Ovary (tissue), 9 donors: ENCODE data around the gene GIMAP8. TPM values are rescaled to one million over a fixed set of nuclear protein-coding genes. Genes with fewer than 3 reads are reported as not detected.
A peak's percentile ranks its signal among the peaks of the same experiment; 100 is the strongest.

ENCODE experiments used
- DNase-seq, 5 donors: peaks; one replicate each; pipeline ENCODE4 v3.0.0-alpha.2; 2019 to 2020
- H3K27ac ChIP-seq, 2 donors: fragments of 200-600 bp; one replicate each; pipeline versions ENCODE4 v1.5.1 to v1.8.0; 2019 to 2022
- H3K27me3 ChIP-seq: fragments of 200-600 bp; one replicate; pipeline ENCODE4 v1.8.0; 2022
- H3K36me3 ChIP-seq: fragments of 200-600 bp; sonication (generic); one replicate; pipeline ENCODE4 v1.5.1; 2019
- H3K4me1 ChIP-seq: one replicate; pipeline ENCODE4 v1.8.1; 2013; ENCODE audit warnings: mild to moderate bottlenecking, moderate library complexity; ENCODE audit not compliant: insufficient read depth
- H3K4me3 ChIP-seq: fragments of 200-600 bp; sonication (generic); one replicate; pipeline ENCODE4 v1.5.1; 2017
- H3K9me3 ChIP-seq, 2 donors: fragments of 200-600 bp in 1 of 2; sonication (generic) in 1 of 2; one replicate each; pipeline versions ENCODE4 v1.5.1 to v1.8.1; 2013 to 2019; ENCODE audit warnings: mild to moderate bottlenecking in 1 of 2, moderate library complexity in 1 of 2
- CTCF ChIP-seq, 3 donors: fragments of 450-650 bp in 2 of 3; fragments of 200-600 bp in 1 of 3; IDR thresholded peaks; one replicate each; pipeline versions ENCODE4 v1.5.1 to v1.8.0; 2016 to 2022; ENCODE audit warnings: antibody characterized with exemption in 3 of 3, mild to moderate bottlenecking in 1 of 3
- EP300 ChIP-seq: sonication (generic); formaldehyde crosslinking; IDR thresholded peaks from one replicate; pipeline ENCODE4 v1.6.1; 2017; ENCODE audit warnings: antibody characterized with exemption
- POLR2A ChIP-seq: fragments of 450-650 bp; IDR thresholded peaks from one replicate; pipeline ENCODE4 v1.6.1; 2017; ENCODE audit warnings: antibody characterized with exemption, mild to moderate bottlenecking, moderate library complexity
- whole genome bisulfite sequencing, 3 donors: extraction: QIAGEN DNeasy Blood & Tissue Kit in 1 of 3; methylation state at CpG; one replicate each; pipeline versions ENCODE4 v1.1.5 to v1.1.7; 2013 to 2017; 5-methylcytosine and 5-hydroxymethylcytosine counted together
- intact Hi-C, 4 donors: fragments of 100-400 bp; cut with DNase I; formaldehyde crosslinking; loops; one replicate each; pipeline versions ENCODE4 v1.11.0 to v1.15.1; 2022 to 2023
- polyA plus RNA-seq, 2 donors: library from polyadenylated mRNA; stranded (reverse); fragments of 200-250 nt in 1 of 2; fragments of 350-450 nt in 1 of 2; fragmentation: Illumina TruSeq in 1 of 2; extraction: RNeasy Lipid Tissue Mini Kit (QIAGEN cat#74804) in 1 of 2; gene quantifications; one replicate each; pipeline ENCODE4 v1.2.3, GENCODE V29; 2013 to 2014
- total RNA-seq, 7 donors: library from RNA; depleted of rRNA in 2 of 7; stranded (reverse); fragments of >200 nt in 2 of 7; fragmentation: NEBNext Ultra II Directional in 3 of 7; extraction: Animal tissue kit (Norgen Biotek cat#: 25700) in 3 of 7; gene quantifications; one replicate each; pipeline versions ENCODE4 v1.1.0 to v1.2.4, GENCODE V29; 2016 to 2023
- donor health status: DM: no; HTN: no; CAD: no; lungs with moderate emphysema.
- donor health status: DM: no; HTN: no; CAD: no.
- donor health status: Bipolar disorder and iron deficiency.
- donor health status: DM: yes; HTN: yes; CAD: no.
- donor health status: DM: no; HTN: no; CAD: no.
- donor health status: DM: yes; HTN: yes; CAD: no.

The GIMAP8 gene
- total and polyA plus RNA-seq, 9 donors: 2.1 to 22.8 (median 6.9) TPM

- H3K27ac ChIP-seq: peak overlapping the region; percentile 71 to 90
- TF ChIP-seq POLR2A: peak; percentile 86
- no peak for TF ChIP-seq EP300
- TF ChIP-seq CTCF (IDR thresholded peaks at IDR 0.05): peak in 1 of 3 donors; percentile 6
- DNase-seq: peak; percentile 90 to 94 (median 91)
- peaks cover 11% of the 10 kb centered on the region for H3K4me1 ChIP-seq
- H3K4me3 ChIP-seq: peak overlapping the region; percentile 62
- H3K27me3 ChIP-seq: no peaks in the 10 kb centered on the region
- H3K9me3 ChIP-seq: no peaks in the 10 kb centered on the region
- no peaks in the 10 kb centered on the region for H3K36me3 ChIP-seq
- 0 to 3% (median 1%) methylated on average over 34 to 86 of the region's 86 CpGs for WGBS, 3 donors
- intact Hi-C loops: loop anchor here in 1 of 4 donors (10.0 kb wide), 1 partner anchor 530 kb away; the partner anchor contains the start of gene ATP6V0E2
Observed at GRCh38 chr7:150404805-150405583, 45.4 kb upstream of the GIMAP8 start.

- DNase-seq: no peak
- Histone ChIP-seq H3K36me3 (no peaks in the 10 kb centered on the region), H3K4me1 (peaks cover 11% of the 10 kb centered on the region), H3K4me3 (peak overlapping the region; percentile 62), H3K27ac (peak overlapping the region; percentile 71 to 90), H3K27me3 (no peaks in the 10 kb centered on the region), H3K9me3 (no peaks in the 10 kb centered on the region)
- intact Hi-C loops: loop anchor here in 1 of 4 donors (10.0 kb wide), 1 partner anchor 531 kb away; the partner anchor contains the start of gene ATP6V0E2
- 4 to 8% (median 4%) methylated on average over 35 of the region's 35 CpGs for WGBS, 3 donors
- TF ChIP-seq EP300 (no peak), POLR2A (no peak)
Observed at GRCh38 chr7:150405584-150406311, 44.7 kb upstream of the GIMAP8 start.

DNA sequence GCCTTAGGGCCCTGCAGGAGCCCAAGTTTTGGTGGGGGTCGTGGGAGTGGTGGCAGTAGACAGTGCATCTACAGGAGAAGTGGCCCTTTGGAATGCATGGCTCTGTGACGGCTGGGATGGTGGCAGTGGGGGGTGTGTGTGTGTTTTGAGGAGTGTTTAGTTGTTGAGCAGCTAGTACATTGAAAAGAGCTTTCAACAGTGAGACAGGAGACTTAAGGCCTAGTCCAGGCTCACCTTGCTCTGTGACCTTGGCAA, 44.2 kb upstream of the GIMAP8 start:
- peak in 1 of 5 donors; percentile 19 for DNase-seq
- TF ChIP-seq EP300: no peak
- TF ChIP-seq CTCF (IDR thresholded peaks at IDR 0.05): no peak
- no peak for TF ChIP-seq POLR2A
- H3K4me1 ChIP-seq: peaks cover 12% of the 10 kb centered on the region
- H3K4me3 ChIP-seq: peak overlapping the region; percentile 62
- H3K9me3 ChIP-seq: no peaks in the 10 kb centered on the region
- 12 to 18% (median 13%) methylated on average over 2 of the region's 2 CpGs for WGBS, 3 donors
- no peaks in the 10 kb centered on the region for H3K36me3 ChIP-seq
- intact Hi-C loops: loop anchor here in 1 of 4 donors (10.0 kb wide), 1 partner anchor 531 kb away; the partner anchor contains the start of gene ATP6V0E2
- no peaks in the 10 kb centered on the region for H3K27me3 ChIP-seq
- H3K27ac ChIP-seq: peak overlapping the region in 1 of 2 donors; percentile 90

GRCh38 chr7:150406567-150407421, 43.6 kb upstream of the GIMAP8 start:
- WGBS, 3 donors: 34 to 44% (median 39%) methylated on average over 10 of the region's 10 CpGs
- intact Hi-C loops: loop anchor here in 1 of 4 donors (10.0 kb wide), 1 partner anchor 532 kb away; the partner anchor contains the start of gene ATP6V0E2

More at GRCh38 chr7:150406567-150407421, 43.6 kb upstream of the GIMAP8 start:
- Histone ChIP-seq H3K4me1 (peaks cover 12% of the 10 kb centered on the region), H3K27me3 (no peaks in the 10 kb centered on the region), H3K9me3 (no peaks in the 10 kb centered on the region), H3K36me3 (no peaks in the 10 kb centered on the region), H3K4me3 (peak overlapping the region; percentile 62), H3K27ac (peak overlapping the region in 1 of 2 donors; percentile 90)
- peak in 1 of 5 donors; percentile 26 for DNase-seq
- no peak for TF ChIP-seq CTCF (IDR thresholded peaks at IDR 0.05)
- no peak for TF ChIP-seq EP300
- TF ChIP-seq POLR2A: no peak
